HG03097 (cell line): ENCODE results near the gene FAAP20.

Source experiments
- ATAC-seq: cut with Tn5 transposase; IDR thresholded peaks from one replicate; pipeline ENCODE4 v1.9.1; 2021; ENCODE audit not compliant: unreplicated experiment, low FRiP score

Gene FAAP20

DNA sequence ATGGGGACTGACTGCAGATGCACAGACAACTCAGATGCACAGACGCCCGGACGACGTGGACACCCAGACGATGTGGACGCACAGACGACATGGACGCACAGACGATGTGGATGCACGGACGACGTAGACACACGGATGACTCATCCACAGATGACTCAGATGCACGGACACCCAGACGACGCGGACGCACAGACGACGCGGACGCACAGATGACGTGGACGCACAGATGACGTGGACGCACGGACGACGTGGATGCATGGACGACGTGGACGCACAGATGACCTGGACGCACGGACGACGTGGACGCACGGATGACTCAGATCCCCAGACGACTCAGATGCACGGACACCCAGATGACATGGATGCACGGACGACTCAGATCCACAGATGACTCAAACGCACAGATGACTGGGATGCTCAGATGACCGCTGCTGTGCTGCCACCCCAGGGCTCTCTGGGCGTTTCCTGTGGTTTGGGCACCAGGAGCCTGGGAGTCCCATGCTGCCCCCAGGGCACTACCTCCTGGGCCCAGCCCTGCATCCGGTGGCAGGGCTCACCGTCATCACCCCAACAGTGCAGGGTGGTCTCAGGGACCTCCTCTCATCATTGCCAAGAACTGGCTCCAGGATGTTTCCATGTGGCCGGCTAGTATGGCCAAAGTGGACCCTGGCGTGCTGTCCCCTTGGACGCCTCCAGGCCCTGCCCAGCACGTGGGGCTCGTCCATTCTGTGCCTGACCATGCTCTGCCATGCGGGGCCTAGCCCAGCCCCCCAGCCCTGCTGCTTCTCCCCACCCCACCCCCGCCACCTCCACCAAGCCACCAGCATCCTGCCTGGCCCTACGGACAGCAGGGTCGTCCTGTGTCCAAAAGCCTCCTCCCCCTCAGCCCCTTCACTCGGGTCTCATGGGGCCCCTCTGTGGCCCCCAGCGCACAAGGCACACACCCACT lies 14.0 kb downstream of the FAAP20 start:
- no peak for ATAC-seq

DNA sequence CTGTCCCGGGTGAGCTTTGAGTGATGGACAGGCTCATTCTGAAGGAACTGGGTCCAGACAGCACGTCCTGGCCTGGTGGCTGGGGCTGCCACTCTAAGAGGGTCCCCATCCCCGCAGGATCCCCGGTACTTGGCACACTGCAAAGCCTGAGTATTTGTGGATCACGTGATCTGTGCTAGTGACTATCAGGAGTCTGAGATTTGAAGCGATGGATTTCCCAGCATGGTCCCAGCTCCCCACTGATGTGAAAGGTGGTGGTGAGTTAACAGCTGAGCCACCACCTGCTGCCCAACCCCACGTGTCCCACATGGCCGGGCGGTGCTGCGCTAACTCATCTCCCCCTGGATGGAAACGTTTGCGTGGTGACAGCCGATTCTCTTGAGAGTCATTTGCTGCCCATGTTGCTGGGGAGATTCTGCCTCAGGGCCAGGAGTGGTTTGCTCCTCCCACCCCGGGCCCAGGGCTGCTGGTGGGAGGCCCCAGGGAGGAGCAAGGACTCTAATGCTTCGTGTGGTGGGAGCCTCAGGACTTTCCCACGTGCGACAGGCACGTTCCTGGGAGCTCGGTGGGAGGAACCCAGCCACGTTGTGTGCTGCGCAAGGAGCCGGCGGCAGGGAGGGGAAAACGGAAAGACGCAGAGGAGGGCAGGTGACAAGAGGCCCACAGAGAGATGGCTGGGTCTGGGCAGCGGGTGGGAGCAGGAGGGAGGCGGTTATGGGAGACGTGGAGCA lies 15.1 kb downstream of the FAAP20 start:
- ATAC-seq: no peak

DNA sequence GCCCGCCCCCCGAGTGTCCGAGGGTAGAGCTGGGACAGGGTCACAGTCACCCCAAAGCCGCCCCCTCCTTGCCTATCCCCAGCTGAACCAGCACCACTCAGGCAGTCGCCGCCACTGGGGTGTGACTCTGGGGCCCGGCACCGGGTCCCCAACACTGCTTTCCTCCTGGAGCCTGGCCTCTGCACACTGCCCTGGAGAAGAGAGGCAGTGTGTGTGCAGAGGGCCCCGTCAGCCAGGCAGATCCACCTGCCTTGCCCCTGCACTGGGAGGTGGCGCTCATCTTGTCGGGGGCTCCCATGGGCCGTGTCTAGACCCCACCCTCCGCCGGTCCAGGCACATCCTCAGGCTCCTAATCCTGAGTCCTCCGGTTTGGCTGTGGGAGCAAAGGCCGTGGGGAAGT lies 15.7 kb downstream of the FAAP20 start:
- ATAC-seq: no peak

DNA sequence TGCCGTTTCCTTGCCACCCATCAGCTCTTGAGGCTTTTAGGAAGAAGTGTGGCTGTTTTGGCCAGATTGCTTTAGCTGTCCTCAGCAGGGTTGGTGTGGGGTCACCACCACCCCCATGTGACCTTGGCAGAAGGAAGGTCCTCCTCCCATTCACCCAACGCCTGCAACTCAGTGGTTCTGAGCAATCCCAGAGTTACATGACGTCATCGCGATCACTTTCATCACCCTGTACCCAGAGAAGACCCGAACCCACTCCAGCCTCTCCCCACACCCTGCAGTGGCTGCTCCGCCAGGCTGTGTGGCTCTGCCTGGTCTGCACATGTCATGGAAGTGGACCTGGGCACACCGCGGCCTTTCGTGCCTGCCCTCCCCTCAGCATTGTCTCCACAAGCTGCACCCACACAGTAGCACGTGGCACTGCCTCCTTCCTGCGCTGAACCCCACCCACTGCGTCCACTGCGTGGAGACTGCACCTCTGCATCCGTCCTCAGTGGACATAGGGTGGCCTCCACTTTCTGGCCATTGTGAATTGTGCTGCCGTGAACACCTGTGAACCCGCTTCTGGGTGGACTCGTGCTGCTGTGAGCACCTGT lies 16.5 kb downstream of the FAAP20 start:
- ATAC-seq: no peak

DNA sequence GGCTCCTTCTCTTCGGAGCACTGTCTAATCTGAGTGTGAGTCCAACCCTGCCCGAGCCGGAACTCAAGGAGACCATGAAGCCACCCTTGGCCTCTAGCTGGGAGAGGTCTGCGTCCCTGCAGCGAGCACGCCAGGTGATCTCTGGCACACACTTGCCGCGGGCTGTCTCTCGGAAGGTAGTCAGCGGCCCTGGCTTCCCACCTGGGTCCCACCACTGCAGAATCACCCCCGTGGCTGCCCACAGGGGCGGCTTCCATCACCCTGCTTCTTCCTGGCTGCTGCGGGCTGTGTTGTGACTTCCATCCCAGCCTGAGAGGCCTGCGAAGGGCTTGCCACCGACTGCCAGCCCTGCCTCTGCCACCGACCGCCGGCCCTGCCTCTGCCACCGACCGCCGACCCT lies 17.0 kb downstream of the FAAP20 start:
- ATAC-seq: no peak

DNA sequence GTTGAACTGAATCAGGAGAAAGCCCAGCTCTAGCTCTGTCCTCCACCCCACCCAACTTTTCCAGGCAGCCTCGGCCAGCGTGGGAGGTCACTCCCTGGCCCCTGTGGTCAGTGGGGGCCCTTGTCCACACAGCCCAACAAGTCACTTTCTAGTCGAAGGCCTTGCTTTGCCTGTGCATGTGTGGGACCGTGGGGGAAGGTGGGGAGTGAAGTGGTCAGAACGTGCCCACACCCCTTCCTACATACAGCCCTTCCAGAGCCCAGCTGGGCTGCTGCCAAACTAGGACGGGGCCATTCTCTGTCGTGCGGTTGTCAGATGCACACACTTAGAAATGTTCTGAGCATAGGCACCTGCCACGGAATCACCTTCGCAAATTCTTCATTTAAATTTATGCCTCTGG lies 18.0 kb downstream of the FAAP20 start:
- no peak for ATAC-seq

DNA sequence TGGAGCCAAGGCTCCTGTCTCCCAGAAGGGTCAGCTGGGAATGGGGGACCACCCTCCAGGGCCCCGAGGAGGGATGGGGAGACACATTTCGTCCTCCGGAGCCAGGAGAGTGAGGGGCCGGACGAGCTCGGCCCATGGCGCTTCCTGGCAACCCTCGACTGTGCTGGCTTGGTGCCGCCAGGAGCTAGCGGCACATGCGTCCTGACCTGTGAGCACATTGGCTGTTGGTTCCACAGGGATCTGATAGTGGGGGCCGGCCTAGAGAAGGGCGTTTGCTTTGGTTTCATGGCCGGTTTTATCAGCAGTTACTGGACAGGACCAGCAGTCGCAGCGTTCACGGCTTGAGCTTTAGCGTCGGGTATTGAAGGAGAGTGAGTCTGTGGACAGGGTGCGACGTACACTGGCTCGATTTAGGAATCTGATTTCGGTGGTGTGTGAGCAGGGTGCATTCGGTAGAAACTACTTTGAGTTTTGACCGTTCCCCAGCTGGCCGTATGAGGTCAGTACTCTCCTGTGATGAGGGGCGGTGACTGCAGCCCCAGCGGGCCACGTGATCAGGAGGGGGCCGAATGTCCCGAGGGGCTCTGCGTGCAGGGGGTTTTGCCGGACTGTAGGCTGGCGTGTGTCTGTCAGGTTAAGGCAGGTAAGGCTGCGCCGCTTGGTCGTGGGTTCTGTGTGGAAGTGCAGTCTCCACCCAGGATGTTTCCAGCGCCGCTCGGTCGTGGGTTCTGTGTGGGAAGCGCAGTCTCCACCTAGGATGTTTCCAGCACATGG lies 18.7 kb downstream of the FAAP20 start:
- ATAC-seq: no peak

DNA sequence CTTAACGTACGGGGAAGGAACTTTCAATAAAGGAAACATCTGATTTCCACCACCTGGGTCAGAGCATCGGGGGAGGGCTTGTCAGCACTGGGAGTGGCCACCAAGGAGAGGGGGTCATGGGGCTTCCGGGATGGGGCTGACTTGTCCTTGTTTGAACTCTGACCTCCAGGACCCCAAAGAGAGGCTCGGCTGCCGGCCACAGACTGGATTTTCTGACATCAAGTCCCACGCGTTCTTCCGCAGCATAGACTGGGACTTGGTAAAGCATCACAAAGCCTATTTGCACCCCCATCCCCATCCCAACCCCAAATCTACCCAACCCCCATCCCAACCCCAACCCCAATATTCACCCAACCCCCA lies 19.5 kb downstream of the FAAP20 start:
- no peak for ATAC-seq

GRCh38 chr1:2174348-2175054 lies 20.1 kb downstream of the FAAP20 start:
- no peak for ATAC-seq

- no peak for ATAC-seq
Observed at GRCh38 chr1:2173546-2174347, 20.8 kb downstream of the FAAP20 start.

DNA sequence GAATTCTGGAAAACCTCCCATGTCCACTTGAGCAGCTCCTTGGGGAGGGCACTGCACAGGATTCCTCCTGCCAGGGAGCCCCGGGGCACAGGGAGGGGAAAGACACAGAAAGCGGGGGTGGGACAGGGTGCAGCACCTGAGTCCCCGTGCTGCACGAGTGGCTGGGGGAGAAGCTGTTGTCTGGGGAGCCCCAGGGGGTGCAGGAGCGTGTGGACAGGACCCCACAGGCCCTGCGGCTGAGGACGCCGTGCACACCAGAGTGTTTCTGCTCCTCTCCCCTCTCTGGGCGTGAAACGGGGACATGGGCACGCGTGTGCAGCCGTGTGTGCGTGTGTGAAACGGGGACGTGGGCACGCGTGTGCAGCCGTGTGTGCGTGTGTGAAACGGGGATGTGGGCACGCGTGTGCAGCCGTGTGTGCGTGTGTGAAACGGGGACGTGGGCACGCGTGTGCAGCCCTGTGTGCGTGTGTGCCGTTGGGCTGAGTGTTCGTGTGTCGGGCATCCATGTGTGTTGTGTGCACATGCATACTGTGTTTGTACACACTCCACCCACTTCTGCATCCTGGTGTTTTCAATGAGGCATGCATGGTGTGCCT lies 21.9 kb downstream of the FAAP20 start:
- ATAC-seq: no peak

GRCh38 chr1:2172012-2172411 lies 22.6 kb downstream of the FAAP20 start:
- no peak for ATAC-seq

- ATAC-seq: no peak
Observed at GRCh38 chr1:2170211-2170610, 24.4 kb downstream of the FAAP20 start.

GRCh38 chr1:2169200-2169836 lies 25.3 kb downstream of the FAAP20 start:
- ATAC-seq: no peak

- ATAC-seq: no peak
Observed at GRCh38 chr1:2168535-2168934, 26.0 kb downstream of the FAAP20 start.

DNA sequence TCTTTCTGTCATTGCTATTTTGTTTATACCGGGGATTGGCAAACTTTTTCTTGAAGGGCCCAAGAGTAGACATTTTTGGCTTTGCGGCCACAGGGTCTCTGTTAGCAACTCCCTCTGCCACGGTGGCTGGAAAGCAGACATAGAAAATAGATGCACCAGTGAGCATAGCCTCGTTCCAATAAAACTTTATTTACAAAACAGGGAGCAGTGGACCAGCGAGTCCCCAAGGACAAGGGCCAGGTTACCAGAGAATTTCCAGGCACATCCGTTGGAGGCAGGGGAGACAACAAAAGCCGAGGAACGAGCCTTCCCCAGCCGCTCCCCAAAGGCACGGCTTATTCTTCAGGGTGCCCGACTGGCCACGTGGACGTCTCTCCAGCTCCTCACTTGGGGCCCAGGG lies 26.5 kb downstream of the FAAP20 start:
- ATAC-seq: no peak

DNA sequence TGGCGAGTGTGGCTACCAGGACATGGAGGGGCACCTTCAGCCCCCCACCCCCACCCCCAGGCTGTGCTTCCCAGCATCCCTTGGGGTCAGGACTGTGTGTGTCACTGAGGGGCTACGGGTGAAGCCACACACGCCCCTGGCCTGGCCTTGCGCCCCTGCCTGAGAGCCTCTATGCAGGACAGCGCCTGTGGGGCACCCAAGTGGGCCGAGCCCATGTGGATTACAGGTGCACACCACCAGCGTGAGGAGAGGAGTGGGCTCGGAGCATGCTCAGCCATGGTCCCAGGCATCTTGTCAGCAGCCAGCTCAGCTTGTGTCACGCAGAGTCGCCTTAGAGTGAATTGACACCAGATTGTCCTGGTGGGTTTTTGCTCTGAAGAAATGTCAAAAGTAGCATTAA lies 27.9 kb downstream of the FAAP20 start:
- no peak for ATAC-seq

DNA sequence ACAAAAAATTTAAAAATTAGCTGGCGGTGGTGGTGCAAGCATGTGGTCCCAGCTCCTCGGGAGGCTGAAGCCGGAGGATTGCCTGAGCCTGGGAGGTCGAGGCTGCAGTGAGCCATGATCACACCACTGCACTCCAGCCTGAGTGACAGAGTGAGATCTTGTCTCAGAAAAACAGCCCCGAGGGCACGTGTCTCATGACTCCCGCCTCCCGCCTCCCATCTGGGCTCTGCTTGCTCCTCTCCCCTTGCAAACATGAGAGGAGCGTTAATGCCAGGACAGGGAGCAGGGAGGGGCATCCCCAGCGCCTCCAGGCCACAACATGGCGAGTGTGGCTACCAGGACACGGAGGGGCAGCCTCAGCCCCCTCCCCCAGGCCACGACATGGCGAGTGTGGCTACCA lies 28.3 kb downstream of the FAAP20 start:
- ATAC-seq: no peak

DNA sequence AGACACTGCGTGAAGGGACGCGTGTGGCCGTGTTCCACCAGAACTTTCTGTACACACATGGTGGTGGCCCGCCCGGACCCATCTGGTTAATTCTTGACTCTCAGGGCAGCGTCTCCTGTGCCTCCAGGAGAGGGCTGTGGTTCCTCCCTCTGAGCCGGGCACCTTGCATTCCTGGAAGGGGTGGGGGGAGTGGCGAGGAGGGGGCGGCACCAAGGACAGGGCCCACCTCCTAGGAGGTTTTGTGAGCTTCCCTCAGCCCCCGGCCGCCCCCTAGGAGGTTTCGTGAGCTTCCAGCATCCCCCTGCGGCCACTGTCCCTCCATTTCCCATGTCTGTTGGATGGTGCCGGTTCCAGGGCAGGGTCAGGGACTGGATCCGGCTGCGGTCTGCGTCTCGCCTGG lies 28.9 kb downstream of the FAAP20 start:
- ATAC-seq: no peak
